Measurements from ENCODE around the gene SERTAD1.
"Not testable (repeated sequence)": the region's sequence is repeated elsewhere in the genome, so short reads cannot be mapped to it uniquely, and the experiment has no call there.

SERTAD1 gene

GRCh38 chr19:40425450-40426287, at the start of gene SERTAD1:
TSS of gene SERTAD1 (minus strand) at chr19:40425992. CDS start at chr19:40423546, 2,446 bp downstream.
- peak; percentile 99 for DNase-seq

- DNase-seq = no peak
Measured at GRCh38 chr19:40474737-40475136, 48.9 kb upstream of the SERTAD1 start.

GRCh38 chr19:40472516-40472915, 46.7 kb upstream of the SERTAD1 start:
- DNase-seq = no peak

GRCh38 chr19:40471111-40471510, 45.3 kb upstream of the SERTAD1 start:
- no peak for DNase-seq

- no peak for DNase-seq
Measured at GRCh38 chr19:40469011-40469410, 43.2 kb upstream of the SERTAD1 start.

- DNase-seq = no peak
Measured at GRCh38 chr19:40466985-40467734, 41.4 kb upstream of the SERTAD1 start, which contains the start of gene SPTBN4. TSS of gene SPTBN4 (plus strand) at chr19:40467001. CDS start at chr19:40472622, 5,621 bp downstream.

- no peak for DNase-seq
Measured at GRCh38 chr19:40466219-40466984, 40.6 kb upstream of the SERTAD1 start.

- peak; percentile 95 for DNase-seq
Measured at GRCh38 chr19:40465557-40466218, 39.9 kb upstream of the SERTAD1 start, which contains the start of gene BLVRB. TSS of gene BLVRB (minus strand) at chr19:40465745. CDS start at chr19:40465688, 57 bp downstream.

GRCh38 chr19:40465025-40465556, 39.3 kb upstream of the SERTAD1 start:
- no peak for DNase-seq

- DNase-seq = peak; percentile 62
Measured at GRCh38 chr19:40464059-40465024, 38.5 kb upstream of the SERTAD1 start.

GRCh38 chr19:40463587-40464037, 37.8 kb upstream of the SERTAD1 start:
- not testable (repeated sequence) for DNase-seq

- DNase-seq = no peak
Measured at GRCh38 chr19:40461669-40462221, 36.0 kb upstream of the SERTAD1 start.

GRCh38 chr19:40460185-40460584, 34.4 kb upstream of the SERTAD1 start:
- DNase-seq = no peak

GRCh38 chr19:40458597-40458974, 32.8 kb upstream of the SERTAD1 start:
- DNase-seq = no peak

GRCh38 chr19:40457953-40458596, 32.3 kb upstream of the SERTAD1 start:
- no peak for DNase-seq

- no peak for DNase-seq
Measured at GRCh38 chr19:40457048-40457447, 31.3 kb upstream of the SERTAD1 start.

GRCh38 chr19:40453943-40454342, 28.2 kb upstream of the SERTAD1 start:
- DNase-seq = not testable (repeated sequence)

- DNase-seq = no peak
Measured at GRCh38 chr19:40453151-40453735, 27.5 kb upstream of the SERTAD1 start.

GRCh38 chr19:40452016-40452415, 26.2 kb upstream of the SERTAD1 start:
- DNase-seq = no peak

GRCh38 chr19:40450664-40451063, 24.9 kb upstream of the SERTAD1 start:
- no peak for DNase-seq

Data from DMS153 (cell line).